A549 treated with ZK216348 at 1 μM for 4 hours (cell line): ENCODE results near the gene BABAM2. TPM values are rescaled to one million over a fixed set of nuclear protein-coding genes. Genes with fewer than 3 reads are reported as not detected.

Source experiments
- total RNA-seq: library from RNA; stranded (reverse); fragments of 200-300 nt; extraction: Qiagen RNA extraction; gene quantifications from 5 replicates; pipeline ENCODE4 v1.2.3, GENCODE V29; 2022; ENCODE audit warnings: low read depth

Gene BABAM2
- total RNA-seq = 43.2 to 63.3 TPM (median 47.0 TPM) in 5 replicates

GRCh38 chr2:27890146-27890923, at the start of gene BABAM2, which contains the start of gene RBKS:
TSS of gene BABAM2 (plus strand) at chr2:27890729. CDS start at chr2:27894557, 3,828 bp downstream.
TSS of gene RBKS (minus strand) at chr2:27890387. CDS start at chr2:27890345, 42 bp downstream.

Other genes starting within 250 kb of the BABAM2 start
- gene SUPT7L, start 227.1 kb upstream of the BABAM2 start, total RNA-seq = 26.4 to 34.3 TPM (median 32.0 TPM) in 5 replicates
- 30.4 to 42.7 TPM (median 31.5 TPM) in 5 replicates for gene SLC4A1AP, start 226.8 kb upstream of the BABAM2 start, total RNA-seq
- gene MRPL33, start 119.0 kb upstream of the BABAM2 start, total RNA-seq = 294 to 625 TPM (median 311 TPM) in 5 replicates
- gene RBKS, start 342 bp upstream of the BABAM2 start, total RNA-seq = 6.9 to 8.1 TPM (median 7.7 TPM) in 5 replicates